HG02870 (cell line): ENCODE data around the gene TRIM21.
"Not testable (repeated sequence)": the region's sequence is repeated elsewhere in the genome, so short reads cannot be mapped to it uniquely, and the experiment has no call there.

Experiments used
- ATAC-seq: cut with Tn5 transposase; IDR thresholded peaks from one replicate; pipeline ENCODE4 v1.9.1; 2021; ENCODE audit warnings: mild to moderate bottlenecking, moderate library complexity; ENCODE audit not compliant: unreplicated experiment

Gene TRIM21

GRCh38 chr11:4393209-4393857 is at the start of gene TRIM21:
Gene TRIM21, minus strand, starts transcription at chr11:4393702. Its CDS starts 3,293 bp downstream, at chr11:4390409.
- peak; percentile 100 for ATAC-seq

GRCh38 chr11:4441515-4441914 is 48.0 kb upstream of the TRIM21 start:
- no peak for ATAC-seq

- ATAC-seq: no peak
Measured at GRCh38 chr11:4436411-4436810, 42.9 kb upstream of the TRIM21 start.

- no peak for ATAC-seq
Measured at GRCh38 chr11:4433856-4434255, 40.4 kb upstream of the TRIM21 start.

GRCh38 chr11:4430051-4430450 is 36.5 kb upstream of the TRIM21 start:
- ATAC-seq: no peak

GRCh38 chr11:4418403-4418802 is 24.9 kb upstream of the TRIM21 start:
- no peak for ATAC-seq

- no peak for ATAC-seq
Measured at GRCh38 chr11:4416816-4417215, 23.3 kb upstream of the TRIM21 start.

- ATAC-seq: no peak
Measured at GRCh38 chr11:4416306-4416705, 22.8 kb upstream of the TRIM21 start.

GRCh38 chr11:4406206-4406605 is 12.7 kb upstream of the TRIM21 start:
- not testable (repeated sequence) for ATAC-seq

- peak; percentile 12 for ATAC-seq
Measured at GRCh38 chr11:4393858-4394223, 339 bp upstream of the TRIM21 start.

GRCh38 chr11:4388221-4388620 is 5.3 kb downstream of the TRIM21 start:
- no peak for ATAC-seq

- ATAC-seq: no peak
Measured at GRCh38 chr11:4385978-4386740, 7.3 kb downstream of the TRIM21 start.

- ATAC-seq: no peak
Measured at GRCh38 chr11:4381901-4382300, 11.6 kb downstream of the TRIM21 start.

GRCh38 chr11:4375431-4376140 is 17.9 kb downstream of the TRIM21 start:
- no peak for ATAC-seq

- ATAC-seq: no peak
Measured at GRCh38 chr11:4370166-4370565, 23.3 kb downstream of the TRIM21 start.

- ATAC-seq: no peak
Measured at GRCh38 chr11:4368286-4368685, 25.2 kb downstream of the TRIM21 start, which contains the start of gene OR52B4. Gene OR52B4, minus strand, starts transcription at chr11:4368386. Its CDS starts 91 bp downstream, at chr11:4368295.

- ATAC-seq: not testable (repeated sequence)
Measured at GRCh38 chr11:4348142-4348541, 45.4 kb downstream of the TRIM21 start.

- not testable (repeated sequence) for ATAC-seq
Measured at GRCh38 chr11:4345366-4345765, 48.1 kb downstream of the TRIM21 start.
